NCI-H1048 (cell line): Measurements from ENCODE around the gene NDFIP1.
"Not testable (repeated sequence)": the region's sequence is repeated elsewhere in the genome, so short reads cannot be mapped to it uniquely, and the experiment has no call there.

ENCODE experiments used
- DNase-seq: peaks from one replicate; lab custom pipeline; 2025; lab: John Stamatoyannopoulos, UW

NDFIP1 gene

GRCh38 chr5:142154449-142154841 lies 45.9 kb downstream of the NDFIP1 start:
- not testable (repeated sequence) for DNase-seq

DNA sequence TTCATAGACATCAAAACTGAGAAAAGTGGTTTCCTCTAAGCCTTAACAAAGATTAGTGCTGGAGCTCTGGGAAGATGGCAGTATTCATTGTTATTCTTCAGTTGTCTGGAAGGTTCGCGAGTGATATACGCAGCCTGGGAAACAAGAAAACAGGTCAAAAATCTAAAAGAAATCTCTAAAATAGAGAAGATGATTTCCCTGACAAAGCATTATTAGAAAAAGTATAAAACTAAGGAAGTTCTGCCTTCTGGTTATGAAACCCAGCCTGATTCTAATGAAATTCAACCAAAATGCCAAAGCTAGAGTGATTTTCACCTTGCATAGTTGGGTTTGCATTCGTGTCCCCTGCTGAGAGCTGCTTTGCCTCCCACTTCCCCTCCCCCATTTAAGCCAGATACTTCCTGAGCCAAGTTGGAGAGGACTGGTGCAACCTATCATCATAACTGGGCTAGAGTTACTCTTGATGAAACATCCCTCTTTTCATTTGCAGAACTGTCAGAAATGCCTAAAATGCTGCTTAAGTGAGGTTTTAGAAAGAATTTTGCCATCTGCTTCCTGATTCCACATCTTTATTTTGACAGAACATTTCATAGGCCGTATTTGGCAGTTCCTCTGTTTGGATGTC lies 48.4 kb downstream of the NDFIP1 start:
- DNase-seq: no peak

DNA sequence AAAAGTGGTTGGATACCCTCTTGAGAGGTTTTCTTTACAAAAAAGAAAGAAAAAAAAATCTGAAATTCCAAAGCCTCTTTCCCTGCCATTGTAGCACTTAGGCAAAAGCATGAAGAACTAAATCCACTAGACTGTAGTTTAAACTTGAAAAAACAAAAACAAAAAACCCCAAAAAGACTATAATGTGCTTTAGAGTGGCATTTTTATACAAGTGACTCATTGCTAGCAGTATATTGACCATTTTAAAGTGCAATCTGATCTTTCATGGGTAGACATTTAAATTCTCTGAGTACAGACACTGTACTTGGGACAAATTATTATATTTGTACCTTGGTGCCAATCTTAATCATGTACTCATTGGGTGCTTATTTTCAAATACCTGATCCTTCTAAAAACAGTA lies 50.8 kb downstream of the NDFIP1 start:
- DNase-seq: no peak

DNA sequence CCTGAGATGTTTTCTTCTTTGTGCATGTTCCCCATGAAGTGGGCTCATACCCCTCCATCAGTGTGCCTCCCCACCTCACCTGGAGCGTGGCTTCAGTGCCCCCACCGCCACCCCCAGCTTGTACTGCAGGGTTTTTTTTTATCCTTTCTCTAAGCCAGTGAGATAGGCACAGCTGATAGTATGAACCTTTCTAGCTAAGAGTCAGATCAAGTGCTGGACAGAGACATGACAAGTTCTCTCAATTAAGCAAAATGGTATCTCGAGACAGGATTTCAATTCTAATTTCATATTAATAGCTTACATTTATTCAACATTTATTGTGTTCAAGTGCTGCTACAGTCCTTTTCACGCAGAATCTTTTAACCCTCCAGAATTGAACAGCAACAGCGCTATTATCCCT lies 55.7 kb downstream of the NDFIP1 start:
- no peak for DNase-seq

GRCh38 chr5:142166754-142167153 lies 58.2 kb downstream of the NDFIP1 start:
- no peak for DNase-seq

DNA sequence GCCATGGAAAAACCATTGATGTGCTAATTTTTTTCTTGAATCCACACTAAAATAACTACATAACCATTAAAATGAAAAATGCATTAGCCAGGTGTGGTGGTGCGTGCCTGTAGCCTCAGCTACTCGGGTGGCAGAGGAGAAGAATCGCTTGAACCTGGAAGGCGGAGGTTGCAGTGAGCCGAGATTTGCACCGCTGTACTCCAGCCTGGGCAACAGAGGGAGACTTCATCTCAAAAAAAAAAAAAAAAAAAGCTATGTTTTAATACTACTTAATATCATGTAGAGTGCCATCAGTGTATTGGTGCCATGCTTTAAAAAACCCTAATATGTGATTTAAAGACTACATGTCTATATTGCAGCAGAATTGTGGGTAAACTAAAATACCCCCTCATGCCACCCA lies 58.9 kb downstream of the NDFIP1 start:
- DNase-seq: no peak

DNA sequence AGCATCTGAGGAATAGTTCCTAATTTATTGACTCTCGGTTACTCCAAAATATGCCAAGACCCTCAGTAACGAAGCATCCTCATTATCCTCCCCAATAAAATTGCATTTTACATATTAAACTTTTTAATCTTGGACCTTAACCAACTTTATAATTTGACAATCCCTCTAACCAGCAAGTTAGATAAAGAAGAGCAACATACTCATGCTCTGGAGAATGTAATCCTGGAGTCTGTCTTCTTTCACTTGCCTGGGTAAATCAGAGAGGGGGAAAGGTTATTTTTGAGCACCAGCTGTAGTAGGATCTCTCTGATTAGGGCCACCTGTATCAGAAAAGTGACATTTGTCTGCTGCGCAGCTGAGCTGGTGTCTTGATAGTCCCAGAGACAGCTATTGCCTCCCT lies 59.8 kb downstream of the NDFIP1 start:
- no peak for DNase-seq

- no peak for DNase-seq
These were observed 61.8 kb downstream of the NDFIP1 start for GRCh38 chr5:142170254-142170953.

DNA sequence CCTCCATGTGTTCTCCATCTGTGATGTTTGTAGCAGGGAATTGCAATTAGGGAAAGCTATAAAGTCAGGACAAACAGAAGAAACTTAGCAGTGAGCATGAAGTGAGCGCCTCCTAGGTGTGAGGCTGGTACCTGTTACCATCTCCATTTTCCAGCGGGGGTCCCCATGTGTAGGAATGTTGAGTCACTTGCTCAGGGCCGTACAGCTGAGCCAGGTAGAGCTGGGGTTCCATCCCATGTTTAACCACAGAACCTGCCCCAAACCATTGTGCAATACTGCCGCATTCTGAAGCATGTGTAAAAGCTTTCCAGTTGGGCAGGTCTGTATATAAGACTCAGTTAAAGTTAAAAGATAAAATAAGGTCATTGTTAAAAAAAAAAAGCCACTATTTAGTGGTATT lies 62.7 kb downstream of the NDFIP1 start:
- DNase-seq: no peak

GRCh38 chr5:142175039-142175438 lies 66.5 kb downstream of the NDFIP1 start:
- DNase-seq: no peak

DNA sequence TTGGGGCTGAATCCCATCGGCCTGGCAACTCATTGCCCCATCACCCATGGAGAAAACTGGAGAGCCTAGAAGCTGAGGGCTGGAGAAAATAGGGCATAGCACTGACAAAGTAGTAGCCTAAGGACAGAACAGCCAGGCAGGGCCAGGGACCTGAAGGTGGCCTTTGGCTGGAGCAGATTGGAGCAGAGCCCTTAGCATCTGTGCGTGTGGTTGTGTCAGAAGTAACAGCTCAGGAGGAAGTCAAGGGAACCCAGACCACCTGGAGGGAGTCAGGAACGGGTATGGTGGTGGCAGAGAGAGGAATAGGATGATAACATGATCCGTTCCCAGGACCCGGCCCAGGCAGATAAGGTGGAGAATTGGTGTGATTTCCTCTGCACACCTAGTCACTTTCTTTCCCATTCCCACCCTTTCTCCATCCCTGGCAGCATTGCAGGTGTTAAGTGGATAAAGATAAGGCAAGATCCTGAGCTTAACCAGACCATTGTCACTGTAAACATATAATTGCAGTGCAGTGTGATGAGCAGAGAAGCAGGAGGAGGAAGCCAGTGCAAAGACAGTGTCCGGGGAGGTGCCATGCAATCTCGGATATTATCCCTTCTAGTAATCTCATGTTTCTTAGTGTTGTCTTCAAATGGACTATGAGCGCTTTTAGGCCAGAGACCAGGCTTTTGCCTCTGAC lies 67.0 kb downstream of the NDFIP1 start:
- DNase-seq: no peak

DNA sequence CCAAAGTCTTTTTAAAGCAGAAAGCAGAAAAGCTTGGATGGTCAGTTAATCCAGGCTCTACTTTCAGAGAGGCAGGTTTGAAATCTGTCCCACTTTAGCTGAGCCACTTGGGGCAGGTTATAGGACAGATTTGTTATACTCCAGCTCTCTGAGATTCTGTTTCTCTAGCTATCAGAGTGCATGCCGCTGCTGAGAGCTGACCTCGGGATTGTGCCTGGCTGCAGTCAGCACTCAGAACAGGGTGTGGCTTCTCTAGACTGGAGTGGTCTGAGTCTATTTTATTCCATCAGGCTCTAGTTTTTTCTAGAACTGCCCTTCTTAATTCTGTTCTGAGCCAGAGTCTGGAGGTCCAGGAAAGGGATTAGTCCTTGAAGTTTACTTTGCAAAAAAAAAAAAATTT lies 67.7 kb downstream of the NDFIP1 start:
- no peak for DNase-seq

DNA sequence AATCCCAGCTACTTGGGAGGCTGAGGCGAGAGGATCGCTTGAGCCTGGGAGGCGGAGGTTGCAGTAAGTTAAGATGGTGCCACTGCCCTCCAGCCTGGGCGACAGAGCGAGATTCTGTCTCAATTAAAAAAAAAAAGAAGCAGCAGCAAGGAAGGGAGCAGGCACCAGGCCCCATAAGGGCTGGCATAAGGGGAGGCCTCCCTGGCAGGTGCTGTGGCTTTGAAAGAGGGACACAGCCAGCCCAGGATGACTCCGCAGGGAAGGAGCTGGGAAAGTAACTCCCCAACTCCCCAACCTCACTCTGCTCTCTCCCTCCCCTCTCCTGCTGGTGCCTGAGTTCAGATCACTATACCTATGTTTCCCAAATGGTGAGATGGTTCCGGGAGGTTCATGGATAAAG lies 70.1 kb downstream of the NDFIP1 start:
- no peak for DNase-seq

DNA sequence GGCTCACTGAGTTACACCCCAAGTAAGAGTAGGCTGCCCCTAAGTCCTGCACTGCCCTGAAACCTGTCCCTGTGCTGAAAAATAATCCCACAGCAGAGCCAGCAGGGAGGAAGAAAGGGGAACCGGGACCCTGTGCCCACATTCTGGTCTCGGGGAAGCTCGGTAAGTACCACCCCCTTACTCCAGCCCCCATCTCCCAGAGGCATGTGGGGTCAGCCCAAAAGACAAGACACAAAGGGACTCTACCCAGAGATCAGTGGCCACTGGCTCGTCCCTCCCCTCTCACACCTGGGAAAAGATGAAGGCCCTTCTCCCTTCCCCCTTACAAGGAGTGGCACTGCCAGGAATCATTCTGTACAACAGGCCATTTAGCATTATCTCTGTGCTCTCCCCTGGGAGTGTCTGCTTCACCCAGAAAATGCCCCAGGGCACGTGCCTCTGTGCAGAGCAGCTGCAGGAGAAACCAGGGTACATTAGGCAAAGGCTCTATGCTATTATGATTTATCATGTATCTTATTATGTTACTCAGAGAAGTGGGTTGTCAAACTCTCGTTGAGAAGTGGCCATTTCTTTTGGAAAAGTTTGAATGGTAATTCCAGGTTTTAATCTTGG lies 71.3 kb downstream of the NDFIP1 start:
- no peak for DNase-seq

GRCh38 chr5:142181096-142181495 lies 72.5 kb downstream of the NDFIP1 start:
- no peak for DNase-seq

- DNase-seq: no peak
These were observed 73.1 kb downstream of the NDFIP1 start for GRCh38 chr5:142181547-142182163.

DNA sequence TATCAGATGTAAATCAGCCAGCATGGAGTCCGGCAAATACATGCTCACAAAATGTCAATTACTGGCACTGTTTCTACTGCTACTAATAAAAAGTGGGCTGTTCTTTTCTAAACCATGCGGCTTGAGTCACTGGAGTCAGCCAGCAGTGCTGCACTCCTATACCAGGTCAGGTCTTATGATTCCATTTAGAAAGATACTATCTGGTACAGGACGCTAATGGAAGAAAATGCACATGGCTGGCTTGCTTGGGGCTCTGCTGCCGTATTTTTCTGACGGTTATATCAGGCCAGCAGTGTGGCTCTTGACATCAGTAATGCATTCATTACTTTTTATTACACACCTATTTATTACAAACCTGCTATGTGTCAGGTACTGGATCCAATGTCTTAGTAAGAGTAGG lies 74.3 kb downstream of the NDFIP1 start:
- no peak for DNase-seq

GRCh38 chr5:142183561-142183960 lies 75.0 kb downstream of the NDFIP1 start:
- DNase-seq: no peak

DNA sequence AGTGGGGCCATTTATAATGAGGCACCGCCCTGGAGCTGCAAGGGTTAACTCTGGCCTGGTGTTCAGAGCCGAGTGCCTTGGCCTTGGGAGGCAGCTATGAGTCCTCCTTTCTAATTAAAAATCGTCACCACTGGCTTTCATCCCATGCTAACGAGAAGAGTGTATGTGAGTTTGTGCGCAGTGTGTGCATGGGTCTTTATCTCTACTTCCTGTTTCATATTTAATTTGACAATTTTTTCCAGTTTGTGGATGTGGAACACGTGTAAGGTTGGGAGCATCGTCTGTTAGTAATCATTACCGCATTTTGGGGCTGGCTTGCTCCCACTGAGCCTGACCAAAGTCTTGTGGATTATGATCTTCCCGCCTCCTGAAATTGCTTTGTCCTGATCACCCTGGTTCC lies 76.4 kb downstream of the NDFIP1 start:
- no peak for DNase-seq

DNA sequence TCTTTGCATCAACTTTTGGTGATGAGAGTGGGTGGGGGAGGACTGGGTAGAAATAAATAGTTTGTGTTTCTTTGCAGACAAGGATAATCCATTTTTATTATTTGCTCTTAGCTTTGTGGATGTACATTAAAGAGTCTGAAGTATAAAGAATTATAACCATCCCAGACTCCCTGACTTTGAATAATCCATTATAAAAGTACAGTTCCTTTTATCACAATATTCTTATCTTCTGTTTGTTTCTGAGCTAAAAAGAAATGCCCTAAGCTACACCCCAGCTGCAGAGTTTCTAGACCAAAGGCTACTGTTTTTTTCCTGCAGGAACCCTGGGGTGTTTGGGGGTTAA lies 77.9 kb downstream of the NDFIP1 start:
- no peak for DNase-seq

- no peak for DNase-seq
These were observed 78.4 kb downstream of the NDFIP1 start for GRCh38 chr5:142186857-142187594.

- not testable (repeated sequence) for DNase-seq
These were observed 80.1 kb downstream of the NDFIP1 start for GRCh38 chr5:142188691-142189090.
